HG03571 (cell line): ENCODE measurements around the gene POGLUT3.
A peak's percentile ranks its signal among the peaks of the same experiment; 100 is the strongest.

Experiments
- ATAC-seq: cut with Tn5 transposase; IDR thresholded peaks from one replicate; pipeline ENCODE4 v1.9.1; 2021; ENCODE audit not compliant: unreplicated experiment

Gene POGLUT3, protein sequence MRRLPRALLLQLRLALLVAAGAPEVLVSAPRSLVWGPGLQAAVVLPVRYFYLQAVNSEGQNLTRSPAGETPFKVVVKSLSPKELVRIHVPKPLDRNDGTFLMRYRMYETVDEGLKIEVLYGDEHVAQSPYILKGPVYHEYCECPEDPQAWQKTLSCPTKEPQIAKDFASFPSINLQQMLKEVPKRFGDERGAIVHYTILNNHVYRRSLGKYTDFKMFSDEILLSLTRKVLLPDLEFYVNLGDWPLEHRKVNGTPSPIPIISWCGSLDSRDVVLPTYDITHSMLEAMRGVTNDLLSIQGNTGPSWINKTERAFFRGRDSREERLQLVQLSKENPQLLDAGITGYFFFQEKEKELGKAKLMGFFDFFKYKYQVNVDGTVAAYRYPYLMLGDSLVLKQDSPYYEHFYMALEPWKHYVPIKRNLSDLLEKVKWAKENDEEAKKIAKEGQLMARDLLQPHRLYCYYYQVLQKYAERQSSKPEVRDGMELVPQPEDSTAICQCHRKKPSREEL

DNA sequence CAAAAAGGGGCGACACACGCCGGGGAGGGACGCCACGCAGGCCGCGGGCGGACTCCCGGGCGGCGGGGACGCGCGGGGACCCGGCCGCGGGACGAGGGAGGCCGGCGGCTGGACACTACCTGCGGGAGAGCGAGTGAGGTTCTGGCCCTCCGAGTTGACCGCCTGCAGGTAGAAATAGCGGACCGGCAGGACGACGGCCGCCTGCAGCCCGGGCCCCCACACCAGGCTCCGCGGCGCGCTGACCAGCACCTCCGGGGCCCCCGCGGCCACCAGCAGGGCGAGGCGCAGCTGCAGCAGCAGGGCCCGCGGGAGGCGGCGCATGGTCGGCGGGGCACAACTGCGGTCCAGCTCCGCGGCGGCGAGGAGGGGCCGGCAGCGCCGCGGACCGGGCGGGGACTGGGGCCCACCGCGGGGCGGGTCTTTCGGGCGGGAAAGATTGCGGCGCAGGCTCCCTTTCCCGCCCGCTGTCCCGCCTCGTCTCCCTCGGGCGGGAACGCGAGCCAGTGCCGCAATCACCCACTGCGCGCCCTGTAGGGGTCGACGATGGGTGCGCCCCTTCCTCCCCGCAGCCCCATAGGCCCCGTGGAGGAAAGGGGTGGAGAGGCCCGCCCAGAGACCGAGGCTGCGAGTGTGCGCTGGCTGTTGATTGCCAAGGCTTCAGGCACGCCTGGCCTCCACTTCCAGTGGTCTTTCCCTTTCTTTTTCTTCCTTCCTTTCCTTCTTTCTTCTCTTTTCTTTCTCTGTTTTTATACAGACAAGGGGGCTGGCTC, at the start of gene POGLUT3:
Gene POGLUT3, minus strand, starts transcription at position 339 of the 770 bp plus-strand sequence. Its CDS starts 18 bp downstream, at position 321.
- ATAC-seq: peak; percentile 46

- no peak for ATAC-seq
Observed at GRCh38 chr11:108545909-108546501, 47.8 kb upstream of the POGLUT3 start.

- ATAC-seq: no peak
Observed at GRCh38 chr11:108543316-108543964, 45.3 kb upstream of the POGLUT3 start.

DNA sequence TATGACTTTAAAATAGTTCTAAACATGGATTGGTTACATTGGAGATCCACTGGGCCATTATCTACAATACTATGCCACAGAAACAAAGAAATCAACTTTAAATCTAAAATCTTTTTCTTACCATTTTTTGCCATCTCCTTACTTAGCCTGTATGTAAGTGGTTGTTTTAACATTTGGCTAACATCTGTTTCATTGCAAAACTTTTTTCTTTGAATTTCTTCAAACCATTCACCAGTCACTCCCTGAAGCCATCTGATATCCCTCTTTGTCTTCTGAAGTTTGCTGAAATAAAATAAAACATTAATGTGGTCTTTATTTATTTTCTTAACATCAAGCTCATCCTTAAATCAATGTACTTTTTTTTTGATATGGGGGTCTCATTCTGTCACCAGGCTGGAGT, 43.3 kb upstream of the POGLUT3 start:
- no peak for ATAC-seq

GRCh38 chr11:108538502-108538901, 40.3 kb upstream of the POGLUT3 start:
- ATAC-seq: no peak

DNA sequence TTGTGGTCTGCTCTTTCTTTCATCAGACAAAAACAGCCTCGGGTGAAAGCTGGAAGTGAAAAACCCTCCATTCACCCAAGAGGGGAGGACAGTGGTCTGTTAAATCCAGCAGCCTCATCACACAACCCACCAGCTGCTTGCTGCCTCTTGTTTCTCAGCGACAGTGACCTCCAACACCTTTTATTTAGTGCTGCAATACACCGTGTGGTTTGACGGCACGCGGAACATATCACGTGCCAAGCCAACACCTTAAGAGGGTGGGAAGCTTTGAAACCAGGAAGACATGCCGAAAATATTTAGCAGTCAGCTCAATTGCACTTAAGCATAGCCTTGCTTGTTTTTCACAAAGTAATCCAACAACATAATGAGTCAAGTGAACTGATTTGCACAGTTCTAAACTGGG, 39.8 kb upstream of the POGLUT3 start:
- ATAC-seq: no peak

GRCh38 chr11:108536783-108537182, 38.6 kb upstream of the POGLUT3 start:
- no peak for ATAC-seq

GRCh38 chr11:108535384-108535955, 37.3 kb upstream of the POGLUT3 start:
- no peak for ATAC-seq

DNA sequence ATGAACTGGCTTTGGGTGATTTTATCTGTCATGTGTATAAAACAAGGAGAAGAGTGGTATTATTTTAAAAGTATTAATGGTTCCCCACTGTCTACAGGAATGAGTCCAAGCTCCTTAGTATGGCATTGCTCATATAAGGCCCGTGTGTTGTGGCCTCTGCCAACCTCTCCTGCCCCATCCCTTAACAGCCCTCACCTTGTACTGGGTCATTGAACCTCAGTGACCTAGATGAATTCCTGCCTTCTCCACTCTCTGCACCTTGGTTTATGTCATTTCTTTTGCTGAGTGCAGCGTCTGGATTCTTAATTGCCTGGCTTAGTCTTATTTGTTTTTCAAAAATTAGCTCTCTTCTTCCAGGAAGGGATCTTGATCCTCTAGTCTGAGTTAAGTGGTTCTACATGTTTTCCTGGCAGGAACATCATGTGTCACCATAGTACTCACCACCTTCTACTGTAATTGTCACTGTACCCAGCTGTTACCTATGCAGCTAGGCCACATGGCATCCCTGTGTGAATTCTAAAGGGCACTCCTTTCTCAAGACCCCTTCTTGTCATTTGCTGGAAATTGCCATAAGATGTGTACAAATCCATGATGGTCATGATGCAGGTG, 36.2 kb upstream of the POGLUT3 start:
- no peak for ATAC-seq

DNA sequence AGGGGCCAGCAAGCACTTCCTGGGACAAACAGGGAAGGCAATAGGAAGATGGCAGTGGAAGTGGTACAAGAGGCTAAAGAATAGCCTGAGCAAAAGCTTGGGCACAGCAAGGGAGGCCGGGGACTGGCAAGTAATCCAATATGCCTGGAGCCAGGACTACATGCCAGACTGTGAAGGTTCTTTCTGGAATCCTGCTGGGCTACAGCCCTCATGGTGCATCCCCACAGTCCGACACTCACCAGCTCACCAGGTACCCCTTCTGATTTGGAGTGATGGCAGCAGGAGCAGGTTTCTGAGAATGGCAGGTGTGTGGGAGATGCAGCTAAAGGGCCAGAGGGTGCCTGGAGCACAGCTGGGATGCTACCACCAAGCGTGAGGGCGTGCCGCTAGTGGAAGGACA, 32.2 kb upstream of the POGLUT3 start:
- ATAC-seq: no peak

GRCh38 chr11:108527382-108527781, 29.2 kb upstream of the POGLUT3 start:
- ATAC-seq: no peak

- no peak for ATAC-seq
Observed at GRCh38 chr11:108525161-108525560, 27.0 kb upstream of the POGLUT3 start.

GRCh38 chr11:108524422-108524821, 26.2 kb upstream of the POGLUT3 start:
- no peak for ATAC-seq

DNA sequence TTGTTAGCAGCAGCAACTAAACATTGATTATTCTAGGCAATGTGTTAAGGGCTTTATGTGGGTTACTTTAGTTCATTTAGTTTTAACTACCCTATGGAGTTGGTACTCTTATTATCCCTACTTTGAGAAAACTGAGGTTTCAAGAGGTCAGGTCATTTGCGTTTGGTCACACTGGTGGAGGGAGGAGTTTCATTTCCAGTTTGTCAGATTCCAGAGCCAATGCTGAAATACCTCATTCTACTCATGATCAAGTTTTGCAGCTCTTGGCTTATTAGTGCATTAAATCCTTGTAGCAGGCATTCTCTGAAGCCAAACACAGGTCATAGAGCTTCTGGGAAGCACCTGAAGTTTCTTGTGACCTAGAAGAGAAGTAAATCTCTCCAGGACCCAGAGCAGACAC, 24.1 kb upstream of the POGLUT3 start:
- no peak for ATAC-seq

DNA sequence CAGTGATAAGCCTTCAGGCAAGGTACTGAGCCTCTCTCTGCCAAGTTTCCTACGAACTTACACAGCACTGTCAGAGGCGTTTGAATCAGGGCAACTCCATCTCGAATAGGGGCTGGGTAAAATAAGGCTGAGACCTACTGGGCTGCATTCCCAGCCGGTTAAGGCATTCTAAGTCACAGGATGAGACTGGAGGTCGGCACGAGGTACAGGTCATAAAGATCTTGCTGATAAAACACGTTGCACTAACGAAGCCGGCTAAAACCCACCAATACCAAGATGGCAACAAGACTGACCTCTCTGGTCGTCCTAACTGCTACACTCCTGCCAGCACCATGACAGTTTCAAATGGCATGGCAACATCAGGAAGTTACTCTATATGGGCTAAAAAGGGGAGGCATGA, 20.4 kb upstream of the POGLUT3 start:
- no peak for ATAC-seq

DNA sequence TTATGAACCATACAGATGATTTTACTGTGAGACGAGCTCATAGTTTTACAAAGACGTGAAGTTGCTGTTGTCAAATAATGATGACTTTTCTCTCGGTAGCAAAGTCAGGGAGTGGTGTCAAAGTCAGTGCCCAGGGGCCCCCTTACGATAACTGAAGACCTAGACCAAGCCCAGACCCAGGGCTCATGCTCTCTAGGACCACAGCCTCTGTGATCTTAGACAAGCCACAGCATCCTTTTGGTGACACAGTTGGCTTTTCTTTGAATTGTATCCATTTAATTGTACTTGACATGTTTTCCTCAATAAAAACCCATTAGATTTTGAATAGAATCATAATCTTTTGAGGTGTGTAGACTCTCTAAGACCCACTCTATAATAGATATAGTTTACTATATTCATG, 17.9 kb upstream of the POGLUT3 start:
- no peak for ATAC-seq

DNA sequence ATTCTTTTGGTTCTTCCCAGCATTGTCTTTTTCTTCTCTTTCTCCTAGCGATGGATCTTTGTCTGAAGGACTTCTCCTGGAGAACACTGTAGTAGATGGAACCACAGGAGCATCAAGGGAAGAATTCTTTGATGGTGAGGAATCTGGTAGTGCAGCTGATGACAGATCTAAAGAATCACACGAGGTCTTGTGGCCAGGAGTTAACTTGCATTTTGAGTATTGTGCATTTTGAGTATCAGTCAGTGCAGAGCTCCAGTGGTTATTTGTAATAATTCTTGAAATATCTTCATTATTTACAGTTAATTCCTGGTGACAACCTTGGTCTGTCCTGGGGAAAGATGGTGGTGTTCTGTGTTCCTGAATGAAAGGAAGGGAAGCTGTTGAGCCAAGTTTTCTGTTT, 14.5 kb upstream of the POGLUT3 start:
- ATAC-seq: no peak

DNA sequence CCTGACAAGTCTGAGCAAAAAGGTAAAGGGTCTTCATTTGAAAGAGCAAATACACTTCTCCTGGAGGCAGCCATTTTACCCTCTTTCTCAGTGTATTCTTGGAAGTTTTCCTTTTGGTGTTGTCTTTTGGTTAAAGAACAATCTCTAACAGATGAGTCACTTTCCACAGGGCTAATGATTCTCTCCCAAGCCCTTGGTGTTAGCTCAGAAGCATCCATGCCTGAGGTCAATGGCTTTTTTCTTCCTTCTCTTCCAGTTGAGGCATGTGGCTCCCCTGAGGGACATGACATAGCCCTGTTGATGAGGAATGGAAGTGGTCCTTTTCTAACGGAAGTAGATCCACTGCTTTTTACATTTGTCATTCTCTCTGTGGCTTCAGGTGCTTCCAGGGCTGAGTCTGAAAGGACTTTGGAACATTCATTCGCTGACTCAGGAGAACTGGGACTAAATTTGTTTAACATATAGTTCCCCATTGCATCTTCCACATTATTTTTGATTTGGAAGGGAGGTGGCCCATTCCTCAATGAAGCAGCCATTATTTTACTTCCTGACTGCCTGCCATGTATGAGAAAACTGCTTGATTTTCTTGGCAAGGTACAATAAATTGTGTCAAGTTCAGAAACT, 13.8 kb upstream of the POGLUT3 start:
- ATAC-seq: no peak

DNA sequence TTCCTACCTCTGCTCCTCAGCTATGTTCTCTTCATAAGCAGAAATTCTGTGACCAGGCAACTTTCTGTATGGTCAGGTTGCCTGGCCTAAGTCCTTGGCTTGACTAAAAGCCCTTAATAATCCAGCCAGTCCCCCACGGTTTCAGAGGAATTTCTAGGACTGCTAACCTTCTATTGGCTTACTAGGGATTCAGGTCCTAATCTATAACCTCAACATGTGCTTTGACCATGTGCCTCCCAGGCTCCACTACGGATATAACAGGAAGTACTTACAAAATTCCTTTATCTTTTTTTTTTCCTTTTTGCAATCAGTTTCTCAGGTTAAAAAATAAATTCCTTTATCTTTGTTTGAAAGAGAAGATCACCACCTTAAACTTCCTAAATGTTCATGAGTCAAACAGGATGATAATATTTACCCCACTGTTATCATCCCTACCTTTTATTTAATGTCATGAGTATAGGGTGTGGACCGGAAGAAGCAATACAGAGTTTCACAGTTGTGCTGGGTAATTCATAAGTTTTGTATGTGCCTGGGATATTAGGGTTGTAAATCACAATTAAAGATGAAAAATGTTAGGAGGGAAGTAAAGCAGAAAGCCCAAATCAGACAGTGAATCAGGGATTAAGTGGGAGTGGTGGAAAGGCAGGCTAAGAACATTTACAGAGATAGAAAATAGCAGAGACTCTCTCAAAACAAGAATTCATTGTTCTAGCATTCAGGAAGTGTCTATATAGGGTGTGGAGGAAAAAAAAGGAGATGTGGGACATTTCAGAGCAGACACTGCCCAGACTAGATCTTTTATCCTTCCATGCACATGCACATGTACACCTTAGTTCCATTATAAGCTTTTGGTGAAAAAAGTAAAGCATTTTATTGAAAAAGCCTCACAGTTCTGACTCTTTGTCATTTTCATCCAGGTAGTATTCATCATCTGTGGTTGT, 10.7 kb upstream of the POGLUT3 start:
- no peak for ATAC-seq
